Measurements from ENCODE around the gene ADGRB2.

DNA sequence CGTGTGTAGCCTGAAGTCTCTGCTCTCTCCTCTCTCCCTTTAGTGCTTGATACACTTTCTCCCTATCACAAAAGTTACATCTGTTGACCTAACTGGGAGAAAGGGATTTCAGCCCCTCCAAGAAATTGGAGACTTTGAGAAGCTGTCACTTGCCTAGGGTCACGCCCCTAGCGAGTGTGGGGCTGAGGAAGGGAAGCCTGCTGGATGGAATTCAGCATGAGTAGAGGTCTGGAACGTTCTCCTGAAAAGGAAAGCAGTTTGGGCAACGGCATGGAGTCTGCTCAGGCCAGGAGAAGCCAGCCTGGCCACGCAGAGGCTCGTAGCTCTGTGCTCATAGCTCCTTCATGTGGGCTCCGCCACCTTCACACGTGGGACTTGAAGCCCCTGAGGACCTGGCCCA, 82.7 kb downstream of the ADGRB2 start:
- TF ChIP-seq POLR2A (IDR thresholded peaks at IDR 0.05; ENCODE audit: low read length) (no peak), GATA1 (IDR thresholded peaks at IDR 0.05; ENCODE audit: low read depth, low read length) (no peak)
